HPDE6-E6E7 (cell line): ENCODE measurements around the gene ZFX.

ENCODE experiments used
- DNase-seq: peaks from one replicate; pipeline ENCODE4 v3.0.0; 2011; ENCODE audit warnings: missing footprints; ENCODE audit errors: extremely low spot score

Gene ZFX

DNA sequence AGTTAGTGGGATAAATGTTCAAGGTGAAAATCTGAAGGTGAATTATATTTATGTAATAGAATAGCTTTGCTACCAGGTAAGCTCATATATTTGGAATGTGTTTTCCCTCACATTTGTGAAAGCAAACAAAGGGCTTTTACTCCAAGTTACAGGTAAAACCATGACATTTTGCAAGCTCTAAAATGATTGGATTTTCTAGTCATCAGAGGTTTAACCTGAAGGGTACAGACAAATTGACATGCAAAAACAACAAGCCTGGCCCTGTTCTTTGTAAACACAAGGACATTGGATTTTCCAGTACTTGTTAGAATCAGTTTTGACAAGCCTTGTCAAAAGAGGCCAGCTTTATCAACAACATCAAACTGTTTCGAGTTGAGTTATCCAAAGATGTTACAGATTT is 51.7 kb downstream of the ZFX start:
- DNase-seq, result no peak

DNA sequence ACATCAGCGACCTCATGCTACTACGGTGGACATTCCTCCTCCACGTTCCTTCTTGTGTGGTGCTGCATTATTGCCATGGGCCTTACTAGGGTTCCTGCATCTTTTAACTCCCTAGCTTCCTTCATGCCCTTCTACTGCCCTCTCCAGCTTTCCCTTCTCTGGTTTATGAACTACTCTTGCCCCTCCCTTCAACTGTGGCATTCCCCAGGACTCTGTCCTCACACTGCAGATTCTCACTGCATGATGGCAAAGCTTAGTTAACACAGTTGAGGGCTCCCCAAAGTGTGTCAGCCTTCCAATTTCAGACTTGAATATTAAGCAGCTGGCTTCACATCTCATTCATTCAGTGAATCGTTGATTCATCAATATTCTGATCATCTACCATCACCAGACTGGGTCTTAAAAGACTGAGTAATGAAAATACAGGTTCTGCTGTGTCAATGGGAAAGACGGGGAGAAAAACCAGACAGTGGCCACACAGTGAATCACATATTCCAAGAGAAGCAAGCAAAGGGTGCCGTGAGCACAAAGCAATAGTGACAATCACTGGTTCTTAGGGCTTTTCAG is 53.0 kb downstream of the ZFX start:
- DNase-seq, result no peak

DNA sequence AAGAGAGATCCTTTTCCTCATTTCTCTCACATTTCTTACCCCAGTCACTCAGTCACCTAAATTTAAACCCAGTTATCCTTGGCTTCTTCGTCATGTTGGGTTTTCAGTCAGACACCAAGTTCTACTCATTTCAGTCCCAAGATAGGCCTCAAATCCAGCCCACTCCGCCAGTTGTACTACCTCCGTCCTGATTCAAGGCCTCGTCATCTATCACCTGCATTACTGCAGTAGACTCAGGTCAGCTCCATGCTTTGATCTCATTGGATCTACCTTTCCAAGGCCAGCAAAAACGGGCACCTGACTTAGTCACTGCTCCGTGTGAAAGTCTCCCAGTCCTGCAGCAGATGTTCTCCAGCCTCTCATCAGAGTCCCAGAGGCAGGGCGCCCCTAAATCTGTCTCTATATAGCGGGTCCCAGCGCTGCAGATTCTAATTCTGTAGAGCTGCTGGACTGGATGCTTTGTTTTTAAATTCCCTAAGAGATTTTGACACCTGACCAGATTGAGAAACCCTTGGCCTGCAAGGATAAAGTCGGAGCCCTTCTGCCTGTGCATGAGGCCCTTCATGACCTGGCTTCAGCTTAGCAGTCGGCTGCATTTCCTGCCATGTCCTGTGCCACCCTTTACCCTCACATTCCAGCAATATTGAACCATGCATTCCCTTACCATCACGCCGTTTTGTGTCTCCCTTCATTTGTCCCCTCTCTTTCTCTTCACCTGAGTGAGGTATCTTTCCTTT is 53.7 kb downstream of the ZFX start:
- DNase-seq, result no peak

DNA sequence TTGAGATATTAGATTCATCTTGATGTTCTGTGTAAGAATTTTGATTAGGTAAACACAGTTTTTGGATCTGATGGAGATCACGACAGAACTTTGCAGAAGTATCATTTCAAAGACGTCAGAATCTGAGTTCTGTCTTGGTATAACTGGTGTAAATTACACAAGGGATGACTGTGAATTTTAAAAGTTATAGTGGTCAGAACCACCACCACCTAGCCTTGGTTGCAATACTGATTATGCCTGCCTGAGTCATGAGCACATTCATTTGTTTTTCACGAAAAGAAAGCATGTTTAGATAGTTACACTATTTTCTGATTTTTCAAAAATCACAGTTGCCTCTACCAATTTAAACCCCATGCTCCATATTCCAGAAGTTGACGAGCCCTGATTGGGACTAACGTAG is 54.8 kb downstream of the ZFX start:
- DNase-seq, result no peak

GRCh38 chrX:24204958-24205357 is 55.4 kb downstream of the ZFX start:
- DNase-seq, result no peak

DNA sequence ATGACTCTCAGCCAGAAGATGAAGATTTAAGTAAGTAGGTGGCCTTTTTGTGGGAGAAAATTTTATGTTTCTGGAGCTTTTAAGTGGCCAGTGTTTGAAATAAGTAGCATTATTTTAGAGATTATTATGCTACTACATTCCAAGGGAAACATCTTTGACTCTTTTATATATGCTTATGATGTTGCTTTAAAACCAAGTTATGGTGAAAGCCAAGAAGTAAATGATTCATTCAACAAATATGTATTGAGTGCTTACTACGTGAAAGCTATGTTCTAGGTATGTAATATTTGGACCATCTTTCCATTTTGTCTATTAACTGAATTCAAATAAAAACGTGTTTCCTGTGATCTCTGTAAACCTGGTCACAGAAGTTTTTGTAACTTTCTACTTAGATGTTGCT is 58.3 kb downstream of the ZFX start:
- no peak for DNase-seq

GRCh38 chrX:24208496-24209240 is 59.1 kb downstream of the ZFX start:
- DNase-seq, result no peak

- no peak for DNase-seq
Observed at GRCh38 chrX:24210190-24210589, 60.7 kb downstream of the ZFX start.

GRCh38 chrX:24214568-24214967 is 65.0 kb downstream of the ZFX start:
- no peak for DNase-seq

GRCh38 chrX:24215272-24215671 is 65.7 kb downstream of the ZFX start:
- DNase-seq, result no peak

DNA sequence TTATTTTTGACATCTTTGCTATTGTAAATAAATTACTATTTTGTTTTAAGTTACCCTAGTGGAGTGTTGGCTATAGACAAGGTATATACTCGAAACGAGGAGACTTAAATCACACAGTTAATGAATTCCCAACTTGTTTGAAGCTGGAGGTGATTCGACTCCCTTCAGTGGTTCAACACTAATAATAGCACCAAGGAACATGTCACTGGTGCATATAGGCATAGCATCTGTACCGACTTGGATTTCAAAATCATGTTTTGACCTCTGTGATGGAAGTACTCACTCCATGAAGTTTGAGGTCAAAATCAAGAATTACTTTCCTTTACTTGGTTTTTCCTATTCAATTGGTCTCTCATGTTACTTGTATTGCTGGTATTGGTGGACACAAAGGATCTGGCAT is 66.5 kb downstream of the ZFX start:
- no peak for DNase-seq

- no peak for DNase-seq
Observed at GRCh38 chrX:24216827-24217226, 67.3 kb downstream of the ZFX start.

- no peak for DNase-seq
Observed at GRCh38 chrX:24219320-24219719, 69.8 kb downstream of the ZFX start.

GRCh38 chrX:24221872-24222271 is 72.3 kb downstream of the ZFX start:
- no peak for DNase-seq

GRCh38 chrX:24225265-24225664 is 75.7 kb downstream of the ZFX start:
- no peak for DNase-seq

DNA sequence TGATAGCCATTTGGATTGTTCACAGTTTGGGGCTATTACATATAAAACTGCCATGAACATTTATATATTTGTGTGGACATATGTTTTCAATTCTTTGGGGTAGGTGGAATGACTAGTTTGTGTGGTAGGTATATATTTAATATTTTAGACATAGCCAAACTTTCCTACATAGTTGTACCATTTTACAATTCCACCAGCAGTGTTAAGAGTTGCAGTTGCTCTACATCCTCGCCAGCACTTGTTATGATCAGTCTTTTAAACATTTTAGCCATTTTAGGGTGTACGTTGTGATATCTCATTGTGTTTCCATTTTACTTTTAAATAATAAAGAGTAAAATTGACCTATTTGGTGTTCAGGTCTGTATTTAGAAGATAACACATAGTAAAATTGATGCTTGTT is 76.6 kb downstream of the ZFX start:
- no peak for DNase-seq

- DNase-seq, result no peak
Observed at GRCh38 chrX:24228596-24228995, 79.1 kb downstream of the ZFX start.

DNA sequence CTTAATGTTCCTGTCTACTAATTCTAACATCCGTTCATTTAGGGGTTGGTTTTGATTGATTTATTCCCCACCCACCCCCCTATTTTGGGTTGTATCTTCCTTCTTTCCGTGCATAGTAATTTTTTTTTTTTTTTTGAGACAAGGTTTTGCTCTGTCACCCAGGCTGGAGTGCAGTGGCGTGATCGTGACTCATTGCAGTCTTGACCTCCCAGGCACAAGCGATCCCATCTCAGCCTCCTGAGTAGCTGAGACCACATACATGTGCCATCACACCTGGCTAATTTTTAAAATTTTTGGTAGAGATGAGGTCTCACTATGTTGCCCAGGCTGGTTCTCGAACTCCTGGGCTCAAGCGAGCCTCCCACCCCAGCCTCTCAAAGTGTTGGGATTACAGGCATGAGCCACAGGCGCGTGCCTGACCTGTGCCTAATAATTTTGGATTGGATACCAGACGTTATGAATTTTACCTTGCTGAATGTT is 79.9 kb downstream of the ZFX start:
- DNase-seq, result no peak

DNA sequence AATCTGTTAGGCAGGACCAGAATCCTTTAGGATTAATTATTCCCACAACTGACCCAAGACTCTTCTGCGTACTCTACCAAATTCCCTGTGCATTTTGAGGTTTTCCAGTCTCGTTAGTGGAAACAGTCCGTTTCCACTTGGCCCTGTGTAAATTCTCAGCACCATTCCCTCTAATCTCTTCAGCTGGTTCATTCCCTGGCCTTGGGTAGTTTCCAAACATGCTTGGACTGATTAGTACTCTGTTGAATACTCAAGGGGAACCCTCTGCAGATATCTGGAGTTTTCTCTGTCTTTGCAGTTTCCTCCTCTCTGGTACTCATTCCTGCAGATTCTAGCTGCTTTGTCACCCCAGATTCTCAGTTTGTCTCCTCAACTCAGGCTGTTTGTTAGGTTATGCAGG is 80.4 kb downstream of the ZFX start:
- DNase-seq, result no peak

DNA sequence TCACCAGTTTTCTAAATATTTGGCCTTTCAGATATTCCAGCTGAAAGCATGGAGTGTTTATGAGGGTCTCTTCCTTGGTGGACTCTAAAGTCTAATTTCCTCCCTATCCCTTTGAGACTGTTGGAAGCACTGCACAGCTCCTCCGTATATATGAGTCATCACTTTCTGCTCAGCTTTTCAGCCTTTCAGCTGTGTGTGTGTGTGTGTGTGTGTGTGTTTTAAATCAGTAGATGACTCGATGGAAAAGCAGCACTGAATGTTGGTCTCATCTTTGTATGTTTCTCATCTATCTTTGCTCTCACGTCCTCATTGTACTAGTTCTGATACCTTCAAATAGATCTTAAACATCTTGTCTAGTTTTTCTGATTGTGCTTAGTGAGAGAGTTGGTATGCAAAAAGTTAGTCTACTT is 81.6 kb downstream of the ZFX start:
- peak; percentile 66 for DNase-seq

DNA sequence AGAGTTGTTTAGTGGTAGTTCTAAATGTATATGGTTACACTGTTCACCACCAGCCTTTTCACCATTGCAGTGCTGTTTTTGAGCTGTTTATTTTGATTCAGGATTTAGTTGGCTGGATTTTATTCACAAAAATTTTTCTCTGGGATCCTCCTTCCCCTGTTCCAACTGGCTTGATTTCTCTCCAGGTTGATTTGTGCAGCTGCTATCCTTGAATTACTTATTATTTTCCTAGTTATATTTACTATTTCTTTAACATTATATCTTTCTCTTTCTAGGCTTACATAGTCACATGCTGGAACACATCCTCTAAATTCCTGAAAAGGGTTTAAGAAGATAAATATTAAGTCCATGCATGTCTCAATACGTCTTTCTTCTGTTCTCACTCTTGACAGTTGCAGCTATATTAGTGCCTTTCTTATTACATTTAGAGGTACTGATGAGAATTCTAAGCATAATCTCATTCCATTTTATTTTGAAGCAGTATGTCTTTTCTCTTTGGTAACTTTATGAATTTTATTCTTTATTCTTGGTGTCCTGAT is 82.2 kb downstream of the ZFX start:
- peak; percentile 17 for DNase-seq

DNA sequence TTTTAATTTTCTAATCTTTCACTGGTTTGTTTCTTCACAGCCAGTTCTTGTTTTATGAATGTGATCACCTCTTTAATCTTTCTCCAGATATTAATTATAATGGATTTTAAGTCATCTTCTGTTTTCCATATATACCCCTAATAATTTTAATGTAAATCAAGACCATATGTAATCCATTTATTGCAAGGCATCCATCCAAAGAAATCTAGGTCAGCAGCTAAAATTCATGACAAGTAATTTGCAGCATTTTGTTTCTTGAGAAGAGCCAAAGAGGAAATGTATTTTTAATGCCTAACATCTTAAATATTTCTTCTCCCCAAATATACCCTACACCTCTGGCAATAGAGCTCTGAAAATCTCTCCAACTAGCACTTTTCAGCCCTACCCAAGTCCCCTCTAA is 83.3 kb downstream of the ZFX start:
- DNase-seq, result no peak
